ENCODE measurements around the gene IFI44L. TPM values are rescaled to one million over a fixed set of nuclear protein-coding genes. Genes with fewer than 3 reads are reported as not detected.

Gene IFI44L
- total RNA-seq, 4 donors from 2014 or later, result 0.38 to 11.6 (median 2.9) TPM

DNA sequence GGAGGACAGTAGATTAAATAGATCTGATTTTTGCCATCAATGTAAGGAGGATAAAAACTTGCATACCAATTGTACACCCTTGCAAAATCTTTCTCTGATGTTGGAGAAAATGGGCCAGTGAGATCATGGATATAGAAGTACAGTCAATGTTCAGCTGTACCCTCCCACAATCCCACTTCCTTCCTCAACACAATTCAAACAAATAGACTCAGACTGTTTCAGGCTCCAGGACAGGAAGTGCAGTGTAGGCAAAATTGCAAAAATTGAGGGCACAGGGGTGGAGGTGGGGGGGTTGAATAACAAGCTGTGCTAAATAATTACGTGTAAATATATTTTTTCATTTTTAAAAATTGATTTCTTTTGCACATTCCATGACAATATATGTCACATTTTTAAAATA lies 25.5 kb downstream of the IFI44L start:
- H3K27ac ChIP-seq, result no peak overlapping the region
- H3K36me3 ChIP-seq, result no peaks in the 10 kb centered on the region
- no peaks in the 10 kb centered on the region for H3K9me3 ChIP-seq
- H3K4me3 ChIP-seq, result no peak overlapping the region
- peaks cover 0 to 4% (median 0%) of the 10 kb centered on the region in 4 donors for H3K4me1 ChIP-seq
- no peak for DNase-seq
- TF ChIP-seq POLR2A (IDR thresholded peaks at IDR 0.05), result no peak
- no peak for TF ChIP-seq CTCF (IDR thresholded peaks at IDR 0.05)
- H3K27me3 ChIP-seq, result no peaks in the 10 kb centered on the region

- no peak for DNase-seq
- Histone ChIP-seq H3K4me3 (no peak overlapping the region), H3K27ac (no peak overlapping the region), H3K9me3 (no peaks in the 10 kb centered on the region), H3K27me3 (no peaks in the 10 kb centered on the region), H3K36me3 (no peaks in the 10 kb centered on the region), H3K4me1 (peaks cover 0 to 4% (median 0%) of the 10 kb centered on the region in 4 donors)
- TF ChIP-seq CTCF (IDR thresholded peaks at IDR 0.05) (no peak), POLR2A (IDR thresholded peaks at IDR 0.05) (no peak)
Observed at GRCh38 chr1:78647238-78647637, 27.0 kb downstream of the IFI44L start.

GRCh38 chr1:78649628-78650027 lies 29.4 kb downstream of the IFI44L start, which contains the start of gene IFI44:
IFI44 (plus strand) TSS chr1:78649831; CDS start chr1:78650196, 365 bp downstream.
- no peaks in the 10 kb centered on the region for H3K36me3 ChIP-seq
- no peaks in the 10 kb centered on the region for H3K27me3 ChIP-seq
- no peaks in the 10 kb centered on the region for H3K9me3 ChIP-seq
- DNase-seq, result peak; percentile 65 to 92 (median 76)
- TF ChIP-seq POLR2A (IDR thresholded peaks at IDR 0.05) (no peak), CTCF (IDR thresholded peaks at IDR 0.05) (no peak)
- H3K4me3 ChIP-seq, result peak within 1 kb of the TSS; percentile 23 to 42 (median 36)
- H3K27ac ChIP-seq, result peak within 1 kb of the TSS; percentile 34 to 63 (median 52)
- H3K4me1 ChIP-seq, result peaks cover 0 to 4% (median 0%) of the 10 kb centered on the region in 4 donors

DNA sequence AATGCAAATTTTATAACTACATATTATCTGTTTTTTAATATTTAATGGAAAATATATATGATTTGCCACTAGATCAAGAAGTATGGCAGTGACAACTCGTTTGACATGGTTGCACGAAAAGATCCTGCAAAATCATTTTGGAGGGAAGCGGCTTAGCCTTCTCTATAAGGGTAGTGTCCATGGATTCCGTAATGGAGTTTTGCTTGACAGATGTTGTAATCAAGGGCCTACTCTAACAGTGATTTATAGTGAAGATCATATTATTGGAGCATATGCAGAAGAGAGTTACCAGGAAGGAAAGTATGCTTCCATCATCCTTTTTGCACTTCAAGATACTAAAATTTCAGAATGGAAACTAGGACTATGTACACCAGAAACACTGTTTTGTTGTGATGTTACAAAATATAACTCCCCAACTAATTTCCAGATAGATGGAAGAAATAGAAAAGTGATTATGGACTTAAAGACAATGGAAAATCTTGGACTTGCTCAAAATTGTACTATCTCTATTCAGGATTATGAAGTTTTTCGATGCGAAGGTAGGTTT lies 29.9 kb downstream of the IFI44L start:
- TF ChIP-seq POLR2A (IDR thresholded peaks at IDR 0.05) (no peak), CTCF (IDR thresholded peaks at IDR 0.05) (no peak)
- H3K4me1 ChIP-seq, result peaks cover 0 to 4% (median 0%) of the 10 kb centered on the region in 4 donors
- H3K36me3 ChIP-seq, result no peaks in the 10 kb centered on the region
- DNase-seq, result no peak
- no peaks in the 10 kb centered on the region for H3K9me3 ChIP-seq
- H3K27me3 ChIP-seq, result no peaks in the 10 kb centered on the region
- peak overlapping the region; percentile 23 to 42 (median 36) for H3K4me3 ChIP-seq
- H3K27ac ChIP-seq, result peak overlapping the region; percentile 34 to 63 (median 52)

GRCh38 chr1:78651241-78651640 lies 31.0 kb downstream of the IFI44L start:
- peaks cover 0 to 4% (median 0%) of the 10 kb centered on the region in 4 donors for H3K4me1 ChIP-seq
- H3K9me3 ChIP-seq, result no peaks in the 10 kb centered on the region
- H3K27ac ChIP-seq, result peak overlapping the region in 2 of 4 donors; percentile 59 to 63
- DNase-seq, result peak in 2 of 3 donors; percentile 33 to 46
- TF ChIP-seq CTCF (IDR thresholded peaks at IDR 0.05), result no peak
- TF ChIP-seq POLR2A (IDR thresholded peaks at IDR 0.05), result no peak
- no peaks in the 10 kb centered on the region for H3K36me3 ChIP-seq
- no peaks in the 10 kb centered on the region for H3K27me3 ChIP-seq
- H3K4me3 ChIP-seq, result peak overlapping the region; percentile 5 to 42 (median 36)
